ENCODE results near the gene RPSA.

RPSA gene

DNA sequence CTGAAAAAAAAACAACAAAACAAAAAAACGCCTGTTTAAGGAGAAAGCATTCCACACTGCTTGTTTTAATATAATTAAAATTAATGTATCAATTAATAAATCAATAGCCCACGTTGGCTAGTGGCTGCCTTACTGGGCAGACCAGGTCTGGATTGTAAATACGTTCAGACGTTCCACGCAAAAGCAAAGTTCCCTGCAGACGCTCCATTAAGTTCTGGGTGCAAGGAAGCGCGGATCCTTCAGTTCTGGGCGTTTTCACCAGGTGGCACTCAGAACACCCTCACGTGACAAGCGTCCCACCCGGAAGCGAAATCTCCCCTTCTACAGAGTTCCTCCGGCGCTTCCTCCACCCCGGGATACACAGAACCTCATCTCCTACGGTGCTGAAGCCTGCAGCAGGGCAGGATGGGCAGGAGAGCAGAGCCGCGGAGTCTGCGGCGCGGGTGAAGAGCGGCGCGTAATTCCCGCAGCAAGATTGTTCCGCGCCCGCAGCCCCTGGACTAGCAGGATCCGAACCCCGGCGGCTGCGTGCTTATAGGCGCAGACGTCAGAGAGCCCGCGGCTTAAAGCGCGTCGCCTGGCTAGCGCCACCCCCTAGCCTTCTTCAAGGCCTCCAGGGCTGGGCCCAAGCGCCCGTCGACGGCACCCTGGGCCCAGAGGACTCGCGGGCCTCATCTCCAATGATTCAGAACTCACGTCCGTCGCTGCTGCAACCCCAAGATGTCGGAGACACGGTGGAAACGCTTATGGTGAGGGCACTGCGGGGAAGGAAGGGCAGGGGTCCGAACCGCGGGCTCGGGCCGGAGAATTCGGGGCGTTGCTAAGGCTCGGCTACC is 23.3 kb upstream of the RPSA start, which contains the start of gene SLC25A38:
Gene SLC25A38 (plus strand): TSS at position 326 of the 836 bp plus-strand sequence. CDS start 355 bp downstream, at position 681.
- H3K4me1 ChIP-seq (ENCODE audit: control insufficient read depth in 2 of 2, insufficient read depth in 1 of 2, low read depth in 1 of 2, low read length in 2 of 2), result peaks cover 0 to 3% of the 10 kb centered on the region in 2 donors
- H4K91ac ChIP-seq (ENCODE audit: low read depth, low read length, poor library complexity), result no peak within 1 kb of the TSS
- peak within 1 kb of the TSS; percentile 75 for H3K27ac ChIP-seq (replicated peaks; ENCODE audit: low read length)
- H3K23ac ChIP-seq (ENCODE audit: low read depth, low read length, poor library complexity), result peak within 1 kb of the TSS; percentile 81
- H2BK5ac ChIP-seq (ENCODE audit: low read length), result peak within 1 kb of the TSS; percentile 78
- peak within 1 kb of the TSS; percentile 24 for H2BK120ac ChIP-seq (ENCODE audit: low read depth, low read length)
- peak; percentile 77 for DNase-seq (ENCODE audit: low spot score)
- peak within 1 kb of the TSS; percentile 15 for H2AK5ac ChIP-seq (ENCODE audit: low read depth, low read length)
- H3K4me3 ChIP-seq (ENCODE audit: low read length in 2 of 2), result peak within 1 kb of the TSS; percentile 77 to 92
- WGBS, 2 donors (ENCODE audit: extremely low coverage in 2 of 2, insufficient read length in 2 of 2, insufficient replicate concordance in 1 of 2), result no CpG with 5 or more reads among the region's 62 CpGs
- H3K4ac ChIP-seq (ENCODE audit: low read length), result no peak within 1 kb of the TSS
- peak within 1 kb of the TSS; percentile 86 for H3K4me2 ChIP-seq (ENCODE audit: insufficient read depth, low read length, poor library complexity, severe bottlenecking)
- no peak within 1 kb of the TSS for H4K8ac ChIP-seq (ENCODE audit: low read depth, low read length)
- H2BK12ac ChIP-seq (ENCODE audit: low read length), result no peak within 1 kb of the TSS
- H3K79me1 ChIP-seq (ENCODE audit: low read depth, low read length), result peaks cover 14% of the 10 kb centered on the region
- H3K14ac ChIP-seq (ENCODE audit: low read length), result peak within 1 kb of the TSS; percentile 98
- H2AFZ ChIP-seq (ENCODE audit: low read length), result peak within 1 kb of the TSS; percentile 94
- no peaks in the 10 kb centered on the region for H3K27me3 ChIP-seq (ENCODE audit: control insufficient read depth in 3 of 3, insufficient read depth in 3 of 3, low read depth in 1 of 3, low read length in 3 of 3)
- H3K9me3 ChIP-seq (replicated peaks in 1 of 2; ENCODE audit: control insufficient read depth in 2 of 2, insufficient read depth in 1 of 2, low read depth in 1 of 2, low read length in 2 of 2), result no peaks in the 10 kb centered on the region
- H3K36me3 ChIP-seq (replicated peaks in 1 of 2; ENCODE audit: control insufficient read depth in 2 of 2, insufficient read depth in 2 of 2, low read length in 2 of 2), result peaks cover 0 to 7% of the 10 kb centered on the region in 2 donors
- H2BK15ac ChIP-seq (ENCODE audit: low read length), result no peak within 1 kb of the TSS
- H3K9ac ChIP-seq (ENCODE audit: low read depth, low read length, poor library complexity), result peak within 1 kb of the TSS; percentile 96
- peak within 1 kb of the TSS; percentile 96 for H3K18ac ChIP-seq (ENCODE audit: low read length)

DNA sequence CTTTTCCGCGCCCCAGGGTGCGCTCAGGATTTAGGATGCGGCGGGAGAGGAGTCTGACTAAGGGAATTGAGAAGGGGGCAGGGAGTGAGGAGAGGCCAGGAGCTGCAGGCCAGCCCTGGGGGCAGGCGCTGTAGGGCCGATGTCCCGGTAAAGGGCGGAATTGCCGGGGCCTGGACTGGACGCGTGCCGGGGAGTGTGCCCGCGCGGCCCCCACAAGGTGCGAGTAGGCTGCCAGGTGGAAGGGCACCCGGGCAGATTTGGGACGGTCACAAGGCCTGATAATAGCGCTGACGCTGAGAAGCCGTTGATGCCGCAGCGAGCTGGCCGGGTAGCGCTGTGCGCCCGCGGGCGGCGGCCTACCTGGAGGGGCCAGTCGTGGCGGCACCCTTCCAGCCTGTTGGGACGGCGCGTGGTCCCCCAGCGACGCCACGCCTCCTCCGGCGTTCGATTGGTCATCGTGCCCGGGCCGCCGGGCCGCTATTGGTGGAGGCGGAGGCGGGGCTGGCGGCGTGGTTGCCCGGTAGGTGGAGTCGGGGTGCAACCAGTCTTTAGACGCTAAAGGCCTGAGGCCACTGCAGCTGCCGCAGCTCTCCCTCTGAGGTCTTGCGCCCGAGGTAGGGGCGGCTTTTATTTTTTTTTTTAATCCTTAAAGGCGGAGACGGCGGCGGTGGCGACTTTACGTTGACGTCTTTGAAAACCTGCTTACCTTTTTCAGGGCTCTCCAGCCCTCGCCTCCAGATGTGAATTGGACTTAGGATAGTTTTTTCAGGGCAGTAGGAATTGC is 22.4 kb upstream of the RPSA start:
- peak overlapping the region; percentile 96 for H3K18ac ChIP-seq (ENCODE audit: low read length)
- H3K79me1 ChIP-seq (ENCODE audit: low read depth, low read length), result peaks cover 14% of the 10 kb centered on the region
- peak overlapping the region; percentile 78 for H2BK5ac ChIP-seq (ENCODE audit: low read length)
- peak overlapping the region; percentile 96 for H3K9ac ChIP-seq (ENCODE audit: low read depth, low read length, poor library complexity)
- no peak overlapping the region for H4K8ac ChIP-seq (ENCODE audit: low read depth, low read length)
- H3K36me3 ChIP-seq (replicated peaks in 1 of 2; ENCODE audit: control insufficient read depth in 2 of 2, insufficient read depth in 2 of 2, low read length in 2 of 2), result peaks cover 0 to 10% of the 10 kb centered on the region in 2 donors
- peak; percentile 93 for DNase-seq (ENCODE audit: low spot score)
- no CpG with 5 or more reads among the region's 66 CpGs for WGBS, 2 donors (ENCODE audit: extremely low coverage in 2 of 2, insufficient read length in 2 of 2, insufficient replicate concordance in 1 of 2)
- peak overlapping the region; percentile 86 for H3K4me2 ChIP-seq (ENCODE audit: insufficient read depth, low read length, poor library complexity, severe bottlenecking)
- H2BK15ac ChIP-seq (ENCODE audit: low read length), result no peak overlapping the region
- H3K23ac ChIP-seq (ENCODE audit: low read depth, low read length, poor library complexity), result peak overlapping the region; percentile 81
- H2AK5ac ChIP-seq (ENCODE audit: low read depth, low read length), result peak overlapping the region; percentile 15
- peak overlapping the region; percentile 94 for H2AFZ ChIP-seq (ENCODE audit: low read length)
- peaks cover 0 to 3% of the 10 kb centered on the region in 2 donors for H3K4me1 ChIP-seq (ENCODE audit: control insufficient read depth in 2 of 2, insufficient read depth in 1 of 2, low read depth in 1 of 2, low read length in 2 of 2)
- no peaks in the 10 kb centered on the region for H3K9me3 ChIP-seq (replicated peaks in 1 of 2; ENCODE audit: control insufficient read depth in 2 of 2, insufficient read depth in 1 of 2, low read depth in 1 of 2, low read length in 2 of 2)
- H3K4ac ChIP-seq (ENCODE audit: low read length), result no peak overlapping the region
- no peaks in the 10 kb centered on the region for H3K27me3 ChIP-seq (ENCODE audit: control insufficient read depth in 3 of 3, insufficient read depth in 3 of 3, low read depth in 1 of 3, low read length in 3 of 3)
- H2BK12ac ChIP-seq (ENCODE audit: low read length), result no peak overlapping the region
- no peak overlapping the region for H2BK120ac ChIP-seq (ENCODE audit: low read depth, low read length)
- H3K14ac ChIP-seq (ENCODE audit: low read length), result peak overlapping the region; percentile 98
- no peak overlapping the region for H4K91ac ChIP-seq (ENCODE audit: low read depth, low read length, poor library complexity)
- H3K4me3 ChIP-seq (ENCODE audit: low read length in 2 of 2), result peak overlapping the region; percentile 77 to 92
- H3K27ac ChIP-seq (replicated peaks; ENCODE audit: low read length), result peak overlapping the region; percentile 75

DNA sequence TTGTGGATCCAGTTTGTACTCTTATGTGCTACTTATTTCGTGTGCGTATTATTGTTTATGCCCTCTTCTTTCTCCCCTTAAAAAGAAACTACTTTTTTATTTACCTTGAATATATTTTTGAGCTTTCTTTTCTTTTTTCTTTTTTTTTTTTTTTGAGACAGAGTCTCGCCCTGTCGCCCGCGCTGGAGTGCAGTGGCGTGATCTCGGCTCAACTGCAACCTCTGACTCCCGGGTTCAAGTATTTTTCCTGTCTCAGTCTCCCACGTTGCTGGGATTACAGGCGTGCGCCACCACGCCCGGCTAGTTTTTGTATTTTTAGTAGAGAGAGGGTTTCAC is 21.9 kb upstream of the RPSA start:
- Histone ChIP-seq H3K9ac (ENCODE audit: low read depth, low read length, poor library complexity) (no peak overlapping the region), H3K4me2 (ENCODE audit: insufficient read depth, low read length, poor library complexity, severe bottlenecking) (peak overlapping the region; percentile 71), H3K23ac (ENCODE audit: low read depth, low read length, poor library complexity) (no peak overlapping the region), H3K27ac (replicated peaks; ENCODE audit: low read length) (no peak overlapping the region), H4K91ac (ENCODE audit: low read depth, low read length, poor library complexity) (no peak overlapping the region), H2BK120ac (ENCODE audit: low read depth, low read length) (no peak overlapping the region), H3K4me3 (ENCODE audit: low read length in 2 of 2) (peak overlapping the region; percentile 67 to 77), H2BK12ac (ENCODE audit: low read length) (no peak overlapping the region), H2AFZ (ENCODE audit: low read length) (peak overlapping the region; percentile 94), H3K4ac (ENCODE audit: low read length) (no peak overlapping the region), H2AK5ac (ENCODE audit: low read depth, low read length) (no peak overlapping the region), H3K4me1 (ENCODE audit: control insufficient read depth in 2 of 2, insufficient read depth in 1 of 2, low read depth in 1 of 2, low read length in 2 of 2) (peaks cover 0 to 3% of the 10 kb centered on the region in 2 donors), H4K8ac (ENCODE audit: low read depth, low read length) (no peak overlapping the region), H3K9me3 (replicated peaks in 1 of 2; ENCODE audit: control insufficient read depth in 2 of 2, insufficient read depth in 1 of 2, low read depth in 1 of 2, low read length in 2 of 2) (no peaks in the 10 kb centered on the region), H2BK5ac (ENCODE audit: low read length) (no peak overlapping the region), H3K18ac (ENCODE audit: low read length) (no peak overlapping the region), H3K36me3 (replicated peaks in 1 of 2; ENCODE audit: control insufficient read depth in 2 of 2, insufficient read depth in 2 of 2, low read length in 2 of 2) (peaks cover 3 to 16% of the 10 kb centered on the region in 2 donors), H2BK15ac (ENCODE audit: low read length) (no peak overlapping the region), H3K79me1 (ENCODE audit: low read depth, low read length) (peaks cover 14% of the 10 kb centered on the region), H3K14ac (ENCODE audit: low read length) (no peak overlapping the region), H3K27me3 (ENCODE audit: control insufficient read depth in 3 of 3, insufficient read depth in 3 of 3, low read depth in 1 of 3, low read length in 3 of 3) (no peaks in the 10 kb centered on the region)
- WGBS, 2 donors (ENCODE audit: extremely low coverage in 2 of 2, insufficient read length in 2 of 2, insufficient replicate concordance in 1 of 2), result no CpG with 5 or more reads among the region's 14 CpGs
- no peak for DNase-seq (ENCODE audit: low spot score)

Measured in neuronal stem cell (in vitro differentiated cells).